GM18519 (cell line): Measurements from ENCODE around the gene DNLZ.

Experiments used
- ATAC-seq: cut with Tn5 transposase; IDR thresholded peaks from one replicate; pipeline ENCODE4 v1.9.1; 2021; ENCODE audit warnings: mild to moderate bottlenecking, moderate library complexity; ENCODE audit not compliant: unreplicated experiment, low FRiP score

The DNLZ gene

GRCh38 chr9:136397643-136398042 is 34.1 kb upstream of the DNLZ start:
- no peak for ATAC-seq

- ATAC-seq = no peak
These were observed 32.6 kb upstream of the DNLZ start for GRCh38 chr9:136396219-136396515.

- no peak for ATAC-seq
These were observed 32.0 kb upstream of the DNLZ start for GRCh38 chr9:136395345-136396218.

- ATAC-seq = no peak
These were observed 31.4 kb upstream of the DNLZ start for GRCh38 chr9:136395020-136395340.

- no peak for ATAC-seq
These were observed 30.9 kb upstream of the DNLZ start for GRCh38 chr9:136394312-136395019.

- no peak for ATAC-seq
These were observed 30.0 kb upstream of the DNLZ start for GRCh38 chr9:136393531-136393930.

GRCh38 chr9:136392538-136393449 is 29.2 kb upstream of the DNLZ start:
- no peak for ATAC-seq

- no peak for ATAC-seq
These were observed 28.4 kb upstream of the DNLZ start for GRCh38 chr9:136391737-136392537.

- ATAC-seq = no peak
These were observed 25.9 kb upstream of the DNLZ start for GRCh38 chr9:136389396-136389795.

- no peak for ATAC-seq
These were observed 23.7 kb upstream of the DNLZ start for GRCh38 chr9:136387217-136387616.

- ATAC-seq = no peak
These were observed 22.5 kb upstream of the DNLZ start for GRCh38 chr9:136386018-136386417.

- ATAC-seq = no peak
These were observed 21.5 kb upstream of the DNLZ start for GRCh38 chr9:136385015-136385414.

- ATAC-seq = no peak
These were observed 19.9 kb upstream of the DNLZ start for GRCh38 chr9:136383436-136383835.

GRCh38 chr9:136381966-136382513 is 18.5 kb upstream of the DNLZ start:
- ATAC-seq = no peak

GRCh38 chr9:136381311-136381710 is 17.8 kb upstream of the DNLZ start:
- no peak for ATAC-seq

- ATAC-seq = no peak
These were observed 16.8 kb upstream of the DNLZ start for GRCh38 chr9:136380381-136380780.

- no peak for ATAC-seq
These were observed 16.3 kb upstream of the DNLZ start for GRCh38 chr9:136379891-136380290.

GRCh38 chr9:136379401-136379800 is 15.9 kb upstream of the DNLZ start:
- ATAC-seq = no peak

- no peak for ATAC-seq
These were observed 15.4 kb upstream of the DNLZ start for GRCh38 chr9:136379003-136379287.
